H9 (cell line): ENCODE results near the gene AOC1. TPM values are rescaled to one million over a fixed set of nuclear protein-coding genes. Genes with fewer than 3 reads are reported as not detected.

Source experiments
- DNase-seq: peaks from one replicate; pipeline ENCODE4 v3.0.0-alpha.2; 2017
- H2AFZ ChIP-seq: one replicate; pipeline ENCODE4 v1.6.1; 2013; ENCODE audit warnings: mild to moderate bottlenecking, low read length, control low read depth, moderate library complexity
- H2AK5ac ChIP-seq: 2 replicates; pipeline ENCODE4 v1.6.1; 2013; ENCODE audit warnings: low read length, control low read depth, mixed read lengths; ENCODE audit not compliant: insufficient read length
- H2BK120ac ChIP-seq: one replicate; pipeline ENCODE4 v1.6.1; 2013; ENCODE audit warnings: low read depth, mild to moderate bottlenecking, low read length, control low read depth, inconsistent platforms; ENCODE audit not compliant: poor library complexity, severe bottlenecking
- H2BK12ac ChIP-seq: 2 replicates; pipeline ENCODE4 v1.6.1; 2013; ENCODE audit warnings: low read length, control low read depth, mixed read lengths, low read depth; ENCODE audit not compliant: insufficient read length
- H2BK15ac ChIP-seq: 2 replicates; pipeline ENCODE4 v1.6.1; 2013; ENCODE audit warnings: low read depth, low read length, control low read depth
- H2BK20ac ChIP-seq: one replicate; pipeline ENCODE4 v1.6.1; 2013; ENCODE audit warnings: low read depth, mild to moderate bottlenecking, low read length, control low read depth, inconsistent platforms; ENCODE audit not compliant: poor library complexity, severe bottlenecking
- H2BK5ac ChIP-seq: 2 replicates; pipeline ENCODE4 v1.6.1; 2013; ENCODE audit warnings: low read length, control low read depth, mixed read lengths; ENCODE audit not compliant: insufficient read length
- H3K14ac ChIP-seq: 2 replicates; pipeline ENCODE4 v1.6.1; 2013; ENCODE audit warnings: low read length, control low read depth; ENCODE audit not compliant: insufficient read depth
- H3K18ac ChIP-seq: 2 replicates; pipeline ENCODE4 v1.6.1; 2013; ENCODE audit warnings: low read depth, mild to moderate bottlenecking, mixed read lengths, low read length, control low read depth; ENCODE audit not compliant: insufficient read length
- H3K23ac ChIP-seq: 2 replicates; pipeline ENCODE4 v1.6.1; 2013; ENCODE audit warnings: low read length, control low read depth, mixed read lengths, low read depth; ENCODE audit not compliant: insufficient read length
- H3K23me2 ChIP-seq: 2 replicates; pipeline ENCODE4 v1.6.1; 2013; ENCODE audit warnings: low read depth, mild to moderate bottlenecking, mixed read lengths, low read length, control low read depth; ENCODE audit not compliant: insufficient read length, poor library complexity, severe bottlenecking
- H3K27ac ChIP-seq: 2 replicates; pipeline ENCODE4 v1.5.1; 2013; ENCODE audit warnings: low read length, control low read depth, mixed read lengths, low read depth; ENCODE audit not compliant: insufficient read length
- H3K27me3 ChIP-seq: 2 replicates; pipeline ENCODE4 v1.6.1; 2013; ENCODE audit warnings: low read length, control low read depth, inconsistent platforms; ENCODE audit not compliant: insufficient read depth
- H3K4ac ChIP-seq: 2 replicates; pipeline ENCODE4 v1.6.1; 2013; ENCODE audit warnings: low read depth, mild to moderate bottlenecking, control low read depth, inconsistent platforms, low read length, moderate library complexity
- H3K4me1 ChIP-seq: 2 replicates; pipeline ENCODE4 v1.6.1; 2013; ENCODE audit warnings: low read length, control low read depth, inconsistent platforms; ENCODE audit not compliant: insufficient read depth
- H3K4me2 ChIP-seq: 2 replicates; pipeline ENCODE4 v1.6.1; 2013; ENCODE audit warnings: low read length, control low read depth, mixed read lengths; ENCODE audit not compliant: insufficient read length, insufficient read depth
- H3K56ac ChIP-seq: 2 replicates; pipeline ENCODE4 v1.6.1; 2013; ENCODE audit warnings: low read depth, mild to moderate bottlenecking, mixed read lengths, low read length, control low read depth; ENCODE audit not compliant: insufficient read length
- H3K79me1 ChIP-seq: 2 replicates; pipeline ENCODE4 v1.6.1; 2013; ENCODE audit warnings: low read depth, mild to moderate bottlenecking, moderate library complexity, low read length, control low read depth, inconsistent platforms; ENCODE audit not compliant: insufficient read depth, poor library complexity, severe bottlenecking
- H3K79me2 ChIP-seq: 2 replicates; pipeline ENCODE4 v1.6.1; 2013; ENCODE audit warnings: low read length, control low read depth, inconsistent platforms; ENCODE audit not compliant: insufficient read depth
- H3K9ac ChIP-seq: 2 replicates; pipeline ENCODE4 v1.6.1; 2013; ENCODE audit warnings: low read length, control low read depth, mixed read lengths; ENCODE audit not compliant: insufficient read length; ENCODE audit errors: extremely low read depth
- H3K9me3 ChIP-seq: one replicate; pipeline ENCODE4 v1.6.1; 2013; ENCODE audit warnings: low read depth, low read length, inconsistent platforms; ENCODE audit not compliant: control insufficient read depth
- H3T11ph ChIP-seq: one replicate; pipeline ENCODE4 v1.6.1; 2013; ENCODE audit warnings: mild to moderate bottlenecking, low read length, control low read depth, inconsistent platforms
- H4K20me1 ChIP-seq: one replicate; pipeline ENCODE4 v1.6.1; 2013; ENCODE audit not compliant: control insufficient read depth, insufficient read length, insufficient read depth
- H4K5ac ChIP-seq: 2 replicates; pipeline ENCODE4 v1.6.1; 2013; ENCODE audit warnings: low read depth, mild to moderate bottlenecking, mixed read lengths, low read length, control low read depth; ENCODE audit not compliant: insufficient read length
- H4K8ac ChIP-seq: replicated peaks from 2 replicates; pipeline ENCODE4 v1.6.1; 2013; ENCODE audit warnings: low read length, control low read depth, mixed read lengths, low read depth; ENCODE audit not compliant: insufficient read length
- H4K91ac ChIP-seq: 2 replicates; pipeline ENCODE4 v1.6.1; 2013; ENCODE audit warnings: low read depth, mild to moderate bottlenecking, moderate library complexity, mixed read lengths, low read length, control low read depth; ENCODE audit not compliant: insufficient read length
- H3K27ac Mint-ChIP-seq, 3 experiments: 2 replicates in 2 of 3; 3 replicates in 1 of 3; pipeline ENCODE4 v1.8.0; 2020 to 2021; ENCODE audit warnings: mixed read lengths in 3 of 3, mild to moderate bottlenecking in 1 of 3, moderate library complexity in 1 of 3
- H3K27me3 Mint-ChIP-seq: 2 replicates; pipeline ENCODE4 v1.8.0; 2021; ENCODE audit warnings: low read depth, mild to moderate bottlenecking, moderate library complexity, mixed read lengths
- H3K36me3 Mint-ChIP-seq, 3 experiments: 2 replicates in 2 of 3; 3 replicates in 1 of 3; pipeline ENCODE4 v1.8.0; 2020 to 2021; ENCODE audit warnings: low read depth in 3 of 3, mixed read lengths in 3 of 3; ENCODE audit not compliant: insufficient read depth in 1 of 3
- H3K4me1 Mint-ChIP-seq, 2 experiments: 2 replicates each; pipeline ENCODE4 v1.8.0; 2020; ENCODE audit warnings: mixed read lengths in 2 of 2
- H3K4me3 Mint-ChIP-seq, 2 experiments: 2 replicates in 1 of 2; 3 replicates in 1 of 2; pipeline ENCODE4 v1.8.0; 2020 to 2021; ENCODE audit warnings: mild to moderate bottlenecking in 2 of 2, mixed read lengths in 2 of 2, moderate library complexity in 1 of 2
- H3K9me3 Mint-ChIP-seq, 2 experiments: 2 replicates in 1 of 2; 3 replicates in 1 of 2; pipeline ENCODE4 v1.8.0; 2020; ENCODE audit warnings: mild to moderate bottlenecking in 2 of 2, mixed read lengths in 2 of 2, moderate library complexity in 1 of 2
- WGBS: extraction: QIAGEN DNeasy Blood & Tissue Kit; methylation state at CpG from one replicate; pipeline ENCODE4 v1.1.7; 2013; ENCODE audit warnings: missing lambda C conversion rate, low lambda C conversion rate, mixed read lengths; ENCODE audit not compliant: insufficient read length; ENCODE audit errors: extremely low coverage; 5-methylcytosine and 5-hydroxymethylcytosine counted together
- total RNA-seq: library from RNA; stranded (reverse); gene quantifications from 2 replicates; pipeline ENCODE4 v1.2.1, GENCODE V29; 2021
- TF ChIP-seq, protein P1 (sequence below): fragments of 200-600 bp; sonication (generic); conservative IDR thresholded peaks from 3 replicates; pipeline ENCODE4 v1.8.0; 2021; ENCODE audit warnings: antibody characterized with exemption, mild to moderate bottlenecking

AOC1 gene
- total RNA-seq, 1 experiment from 2014 or later, result 0.28 TPM

DNA sequence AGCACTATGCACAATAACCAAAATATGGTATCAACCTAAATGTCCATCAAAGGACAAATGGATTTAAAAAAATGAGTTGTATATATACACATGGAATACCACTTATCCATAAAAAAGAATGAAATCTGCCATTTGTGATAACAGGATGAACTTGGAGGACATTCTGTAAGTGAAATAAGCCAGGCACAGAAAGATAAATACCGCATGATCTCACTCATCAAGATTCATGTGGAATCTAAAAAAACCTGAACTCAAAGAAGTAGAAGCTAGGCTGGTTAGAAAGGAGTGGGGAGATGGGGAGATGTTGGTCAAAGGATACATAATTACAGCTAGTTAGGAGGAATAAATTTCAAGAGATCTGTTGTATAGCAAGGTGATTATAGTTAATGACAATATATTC lies 17.3 kb upstream of the AOC1 start:
- Histone ChIP-seq H2BK12ac (no peak overlapping the region), H3K23me2 (no peaks in the 10 kb centered on the region), H3K18ac (no peak overlapping the region), H2AK5ac (no peak overlapping the region), H3K9ac (no peak overlapping the region), H3K27ac (no peak overlapping the region), H2BK20ac (no peak overlapping the region), H3K79me1 (no peaks in the 10 kb centered on the region), H3K27me3 (no peaks in the 10 kb centered on the region), H2BK120ac (no peak overlapping the region), H3K23ac (no peak overlapping the region), H2BK15ac (no peak overlapping the region), H3K14ac (no peak overlapping the region), H3T11ph (no peak overlapping the region), H4K91ac (no peak overlapping the region), H4K8ac (no peak overlapping the region), H3K4me2 (no peak overlapping the region), H4K5ac (no peak overlapping the region), H3K9me3 (no peaks in the 10 kb centered on the region), H2BK5ac (no peak overlapping the region), H2AFZ (no peak overlapping the region), H3K79me2 (no peaks in the 10 kb centered on the region), H3K4ac (no peak overlapping the region), H4K20me1 (no peaks in the 10 kb centered on the region), H3K56ac (no peak overlapping the region), H3K4me1 (no peaks in the 10 kb centered on the region)
- no peak for DNase-seq
- TF ChIP-seq, protein P1, sequence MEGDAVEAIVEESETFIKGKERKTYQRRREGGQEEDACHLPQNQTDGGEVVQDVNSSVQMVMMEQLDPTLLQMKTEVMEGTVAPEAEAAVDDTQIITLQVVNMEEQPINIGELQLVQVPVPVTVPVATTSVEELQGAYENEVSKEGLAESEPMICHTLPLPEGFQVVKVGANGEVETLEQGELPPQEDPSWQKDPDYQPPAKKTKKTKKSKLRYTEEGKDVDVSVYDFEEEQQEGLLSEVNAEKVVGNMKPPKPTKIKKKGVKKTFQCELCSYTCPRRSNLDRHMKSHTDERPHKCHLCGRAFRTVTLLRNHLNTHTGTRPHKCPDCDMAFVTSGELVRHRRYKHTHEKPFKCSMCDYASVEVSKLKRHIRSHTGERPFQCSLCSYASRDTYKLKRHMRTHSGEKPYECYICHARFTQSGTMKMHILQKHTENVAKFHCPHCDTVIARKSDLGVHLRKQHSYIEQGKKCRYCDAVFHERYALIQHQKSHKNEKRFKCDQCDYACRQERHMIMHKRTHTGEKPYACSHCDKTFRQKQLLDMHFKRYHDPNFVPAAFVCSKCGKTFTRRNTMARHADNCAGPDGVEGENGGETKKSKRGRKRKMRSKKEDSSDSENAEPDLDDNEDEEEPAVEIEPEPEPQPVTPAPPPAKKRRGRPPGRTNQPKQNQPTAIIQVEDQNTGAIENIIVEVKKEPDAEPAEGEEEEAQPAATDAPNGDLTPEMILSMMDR, result no peak
- Mint-ChIP-seq H3K36me3 (no peaks in the 10 kb centered on the region), H3K9me3 (no peaks in the 10 kb centered on the region; a peak in 2 of 5 replicates), H3K4me1 (no peaks in the 10 kb centered on the region), H3K4me3 (no peak overlapping the region), H3K27ac (no peak overlapping the region), H3K27me3 (peaks cover 62% of the 10 kb centered on the region)
- no CpG with 5 or more reads among the region's 1 CpG for WGBS
